GM12878 (cell line): Measurements from ENCODE around the gene GZMB. TPM values are rescaled to one million over a fixed set of nuclear protein-coding genes. Genes with fewer than 3 reads are reported as not detected.

Experiments used
- ATAC-seq: fragments of 200-7000 bp; cut with Tn5 transposase; 3 replicates; pipeline ENCODE4 v1.9.1; 2020; ENCODE audit warnings: mild to moderate bottlenecking, moderate library complexity
- BruUV-seq: library from RNA; stranded (reverse); fragments of 400-500 nt; replicated peaks from 2 replicates; lab custom pipeline; 2021; lab: Mats Ljungman, UMichigan
- CTCF ChIA-PET: fragments of 300-600 bp; sonication (Branson Sonifier 250); formaldehyde crosslinking; extraction: SDS; loops from one replicate; lab custom pipeline; 2021; ENCODE audit warnings: inconsistent platforms; lab: Yijun Ruan, JAX
- POLR2A ChIA-PET: fragments of 350-600 bp; formaldehyde crosslinking; extraction: SDS; loops from one replicate; lab custom pipeline; 2021; ENCODE audit warnings: inconsistent platforms; lab: Charles Lee
- RAD21 ChIA-PET: fragments of 300-600 bp; sonication (Branson Sonifier 250); formaldehyde crosslinking; loops from one replicate; lab custom pipeline; 2023; ENCODE audit warnings: antibody characterized with exemption; ENCODE audit not compliant: unreplicated experiment; lab: Charles Lee
- SMC1A ChIA-PET: fragments of 300-600 bp; sonication (Branson Sonifier 250); formaldehyde crosslinking; loops from one replicate; lab custom pipeline; 2023; ENCODE audit not compliant: unreplicated experiment, uncharacterized antibody; lab: Charles Lee
- DNase-seq: peaks from one replicate; pipeline ENCODE4 v3.0.0-alpha.2; 2011; ENCODE audit warnings: low read depth, low spot score
- FAIRE-seq: peaks from 3 replicates; lab custom pipeline; 2011; peaks lifted over from hg19 to GRCh38; lab: Jason Lieb, UNC
- H2AFZ ChIP-seq: 2 replicates; pipeline ENCODE4 v1.6.0; 2011; ENCODE audit warnings: low read depth, low read length, control low read depth; ENCODE audit not compliant: control insufficient read depth
- H3K27ac ChIP-seq: 2 replicates; pipeline ENCODE4 v1.5.1; 2011; ENCODE audit warnings: control low read depth; ENCODE audit not compliant: control insufficient read depth, insufficient read depth
- H3K27me3 ChIP-seq, 2 experiments: replicated peaks in 1 of 2; 2 replicates each; pipeline versions ENCODE4 v1.6.0 to v1.6.1; 2011; ENCODE audit warnings: low read length in 1 of 2; ENCODE audit not compliant: control insufficient read depth in 2 of 2, insufficient read depth in 2 of 2
- H3K36me3 ChIP-seq, 2 experiments: 2 replicates each; pipeline ENCODE4 v1.5.1; 2011; ENCODE audit warnings: low read length in 1 of 2; ENCODE audit not compliant: control insufficient read depth in 2 of 2, insufficient read depth in 2 of 2
- H3K4me1 ChIP-seq: 2 replicates; pipeline ENCODE4 v1.6.1; 2011; ENCODE audit warnings: mild to moderate bottlenecking, low read length, moderate library complexity, mixed read lengths; ENCODE audit not compliant: control insufficient read depth, insufficient read depth
- H3K4me2 ChIP-seq: 2 replicates; pipeline ENCODE4 v1.6.0; 2011; ENCODE audit warnings: control low read depth; ENCODE audit not compliant: control insufficient read depth, insufficient read depth
- H3K4me3 ChIP-seq: fragments of 200-600 bp; sonication (generic); 2 replicates; pipeline ENCODE4 v1.5.1; 2016
- H3K79me2 ChIP-seq: 2 replicates; pipeline ENCODE4 v1.6.0; 2011; ENCODE audit warnings: low read length; ENCODE audit not compliant: control insufficient read depth, insufficient read depth
- H3K9ac ChIP-seq: 2 replicates; pipeline ENCODE4 v1.8.0; 2011; ENCODE audit warnings: low read length, control low read depth, mixed read lengths; ENCODE audit not compliant: control insufficient read depth, insufficient read depth
- H3K9me3 ChIP-seq: replicated peaks from 3 replicates; pipeline ENCODE4 v1.5.1; 2011; ENCODE audit warnings: mild to moderate bottlenecking, low read length; ENCODE audit not compliant: control insufficient read depth, insufficient read depth
- H4K20me1 ChIP-seq: 2 replicates; pipeline ENCODE4 v1.6.0; 2011; ENCODE audit not compliant: control insufficient read depth, insufficient read depth
- ATF7 ChIP-seq: fragments of 450-650 bp; IDR thresholded peaks from 2 replicates; pipeline ENCODE4 v1.6.1; 2016; ENCODE audit warnings: low read depth, mild to moderate bottlenecking
- EP300 ChIP-seq, 2 experiments: fragments of 150-350 bp in 1 of 2; IDR thresholded peaks; 2 replicates each; pipeline ENCODE4 v1.6.1; 2011 to 2012; ENCODE audit warnings: low read depth in 2 of 2, low read length in 2 of 2, borderline replicate concordance in 1 of 2, improper control_type of control experiment in 1 of 2, inconsistent platforms in 1 of 2; ENCODE audit not compliant: control insufficient read depth in 1 of 2
- JUND ChIP-seq: IDR thresholded peaks from 2 replicates; pipeline ENCODE4 v1.6.1; 2012; ENCODE audit warnings: low read depth, mild to moderate bottlenecking, low read length, improper control_type of control experiment, moderate library complexity
- MEF2B ChIP-seq: fragments of 450-650 bp; IDR thresholded peaks from 2 replicates; pipeline ENCODE4 v1.6.1; 2018; ENCODE audit warnings: mild to moderate bottlenecking, moderate library complexity; ENCODE audit not compliant: partially characterized antibody, poor library complexity, severe bottlenecking
- PAX8 ChIP-seq: fragments of 450-650 bp; IDR thresholded peaks from 2 replicates; pipeline ENCODE4 v1.6.1; 2017; ENCODE audit warnings: mild to moderate bottlenecking, moderate library complexity
- REST ChIP-seq: IDR thresholded peaks from 2 replicates; pipeline ENCODE4 v1.6.1; 2012; ENCODE audit warnings: mild to moderate bottlenecking, low read depth, low read length
- SMAD5 ChIP-seq: IDR thresholded peaks from 2 replicates; pipeline ENCODE4 v1.6.1; 2016; ENCODE audit warnings: antibody characterized with exemption, low read depth
- SPI1 ChIP-seq: IDR thresholded peaks from 2 replicates; pipeline ENCODE4 v1.6.1; 2011; ENCODE audit warnings: low read depth, mild to moderate bottlenecking, low read length, moderate library complexity, borderline replicate concordance; ENCODE audit not compliant: insufficient read depth
- SRF ChIP-seq, 2 experiments: IDR thresholded peaks; 2 replicates each; pipeline ENCODE4 v1.6.1; 2011; ENCODE audit warnings: low read depth in 2 of 2, low read length in 2 of 2, mild to moderate bottlenecking in 1 of 2, moderate library complexity in 1 of 2
- ZNF24 ChIP-seq: fragments of 450-650 bp; IDR thresholded peaks from 2 replicates; pipeline ENCODE4 v1.6.1; 2017; ENCODE audit warnings: antibody characterized with exemption, mild to moderate bottlenecking
- ZZZ3 ChIP-seq: IDR thresholded peaks from 2 replicates; pipeline ENCODE4 v1.6.1; 2011; ENCODE audit warnings: low read depth; ENCODE audit not compliant: control insufficient read depth, insufficient read length
- WGBS: methylation state at CpG from one replicate; pipeline ENCODE4 v1.1.6; 2016; ENCODE audit warnings: low lambda C conversion rate; ENCODE audit not compliant: insufficient replicate concordance, insufficient coverage; ENCODE audit errors: missing lambda C conversion rate; 5-methylcytosine and 5-hydroxymethylcytosine counted together
- in situ Hi-C: fragments of 300-500 bp; cut with MboI; formaldehyde crosslinking; loops from 9 replicates; pipeline ENCODE4 v1.14.3; 2018; ENCODE audit warnings: mixed read lengths
- intact Hi-C: fragments of 100-400 bp; cut with micrococcal nuclease; formaldehyde crosslinking; loops from one replicate; pipeline ENCODE4 v1.14.2; 2022; ENCODE audit not compliant: unreplicated experiment
- polyA plus RNA-seq, 11 experiments: library from polyadenylated mRNA; depleted of rRNA in 4 of 11; unstranded in 6 of 11; stranded (reverse) in 5 of 11; fragments of >200 nt; fragmentation: Nextera tagmentation in 4 of 11; fragmentation: Illumina TruSeq in 1 of 11; extraction: Ambion mirVana in 4 of 11; extraction: Trizol in 1 of 11; gene quantifications; 1 replicate in 1 of 11; 2 replicates in 10 of 11; pipeline versions ENCODE4 v1.2.1 to v1.2.3, GENCODE V29; 2011 to 2016; ENCODE audit warnings: inconsistent platforms in 2 of 11, missing spikeins in 2 of 11, low read depth in 1 of 11
- total RNA-seq, 4 experiments: library from RNA; depleted of rRNA in 3 of 4; stranded (reverse); fragments of >200 nt in 3 of 4; fragmentation: Illumina TruSeq in 1 of 4; extraction: Trizol in 1 of 4; gene quantifications; 2 replicates each; pipeline versions ENCODE4 v1.2.1 to v1.2.3, GENCODE V29; 2013 to 2021
- TF ChIP-seq, protein P1 (sequence below): fragments of 450-650 bp; IDR thresholded peaks from 2 replicates; pipeline ENCODE4 v1.6.1; 2017; ENCODE audit warnings: borderline replicate concordance
- TF ChIP-seq, protein P2 (sequence below): IDR thresholded peaks from 2 replicates; pipeline ENCODE4 v1.6.1; 2012; ENCODE audit warnings: low read length, inconsistent platforms
- TF ChIP-seq, protein P3 (sequence below): fragments of 450-650 bp; IDR thresholded peaks from 2 replicates; pipeline ENCODE4 v1.6.1; 2018; ENCODE audit warnings: borderline replicate concordance, mild to moderate bottlenecking; ENCODE audit not compliant: partially characterized antibody

The GZMB gene
- total and polyA plus RNA-seq, 10 of the 15 experiments (the other 5 are each of a cell fraction or from before 2014, with no cell fraction given), result 0.19 to 0.87 (median 0.38) TPM; not detected in 7

GRCh38 chr14:24607081-24607480 lies 26.9 kb downstream of the GZMB start:
- DNase-seq (no peak), FAIRE-seq (no peak), ATAC-seq (no peak)
- H4K20me1 ChIP-seq, result no peaks in the 10 kb centered on the region
- TF ChIP-seq SMAD5 (no peak), EP300 (IDR thresholded peaks at IDR 0.05; ENCODE audit: borderline replicate concordance in 1 of 2, control insufficient read depth in 1 of 2, low read depth in 2 of 2, low read length in 2 of 2) (no peak), ATF7 (no peak), ZNF24 (no peak), PAX8 (no peak), MEF2B (no peak), SRF (IDR thresholded peaks at IDR 0.05; ENCODE audit: low read depth in 2 of 2, low read length in 2 of 2) (no peak), REST (no peak), JUND (no peak), ZZZ3 (no peak), SPI1 (no peak)
- TF ChIP-seq, protein P1, sequence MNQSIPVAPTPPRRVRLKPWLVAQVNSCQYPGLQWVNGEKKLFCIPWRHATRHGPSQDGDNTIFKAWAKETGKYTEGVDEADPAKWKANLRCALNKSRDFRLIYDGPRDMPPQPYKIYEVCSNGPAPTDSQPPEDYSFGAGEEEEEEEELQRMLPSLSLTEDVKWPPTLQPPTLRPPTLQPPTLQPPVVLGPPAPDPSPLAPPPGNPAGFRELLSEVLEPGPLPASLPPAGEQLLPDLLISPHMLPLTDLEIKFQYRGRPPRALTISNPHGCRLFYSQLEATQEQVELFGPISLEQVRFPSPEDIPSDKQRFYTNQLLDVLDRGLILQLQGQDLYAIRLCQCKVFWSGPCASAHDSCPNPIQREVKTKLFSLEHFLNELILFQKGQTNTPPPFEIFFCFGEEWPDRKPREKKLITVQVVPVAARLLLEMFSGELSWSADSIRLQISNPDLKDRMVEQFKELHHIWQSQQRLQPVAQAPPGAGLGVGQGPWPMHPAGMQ, result no peak
- TF ChIP-seq, protein P2, sequence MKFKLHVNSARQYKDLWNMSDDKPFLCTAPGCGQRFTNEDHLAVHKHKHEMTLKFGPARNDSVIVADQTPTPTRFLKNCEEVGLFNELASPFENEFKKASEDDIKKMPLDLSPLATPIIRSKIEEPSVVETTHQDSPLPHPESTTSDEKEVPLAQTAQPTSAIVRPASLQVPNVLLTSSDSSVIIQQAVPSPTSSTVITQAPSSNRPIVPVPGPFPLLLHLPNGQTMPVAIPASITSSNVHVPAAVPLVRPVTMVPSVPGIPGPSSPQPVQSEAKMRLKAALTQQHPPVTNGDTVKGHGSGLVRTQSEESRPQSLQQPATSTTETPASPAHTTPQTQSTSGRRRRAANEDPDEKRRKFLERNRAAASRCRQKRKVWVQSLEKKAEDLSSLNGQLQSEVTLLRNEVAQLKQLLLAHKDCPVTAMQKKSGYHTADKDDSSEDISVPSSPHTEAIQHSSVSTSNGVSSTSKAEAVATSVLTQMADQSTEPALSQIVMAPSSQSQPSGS, result no peak
- TF ChIP-seq, protein P3, sequence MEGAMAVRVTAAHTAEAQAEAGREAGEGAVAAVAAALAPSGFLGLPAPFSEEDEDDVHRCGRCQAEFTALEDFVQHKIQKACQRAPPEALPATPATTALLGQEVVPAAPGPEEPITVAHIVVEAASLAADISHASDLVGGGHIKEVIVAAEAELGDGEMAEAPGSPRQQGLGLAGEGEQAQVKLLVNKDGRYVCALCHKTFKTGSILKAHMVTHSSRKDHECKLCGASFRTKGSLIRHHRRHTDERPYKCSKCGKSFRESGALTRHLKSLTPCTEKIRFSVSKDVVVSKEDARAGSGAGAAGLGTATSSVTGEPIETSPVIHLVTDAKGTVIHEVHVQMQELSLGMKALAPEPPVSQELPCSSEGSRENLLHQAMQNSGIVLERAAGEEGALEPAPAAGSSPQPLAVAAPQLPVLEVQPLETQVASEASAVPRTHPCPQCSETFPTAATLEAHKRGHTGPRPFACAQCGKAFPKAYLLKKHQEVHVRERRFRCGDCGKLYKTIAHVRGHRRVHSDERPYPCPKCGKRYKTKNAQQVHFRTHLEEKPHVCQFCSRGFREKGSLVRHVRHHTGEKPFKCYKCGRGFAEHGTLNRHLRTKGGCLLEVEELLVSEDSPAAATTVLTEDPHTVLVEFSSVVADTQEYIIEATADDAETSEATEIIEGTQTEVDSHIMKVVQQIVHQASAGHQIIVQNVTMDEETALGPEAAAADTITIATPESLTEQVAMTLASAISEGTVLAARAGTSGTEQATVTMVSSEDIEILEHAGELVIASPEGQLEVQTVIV, result no peak
- in situ Hi-C loops (loop anchor here (5.0 kb wide), 1 partner anchor 70 kb away; no protein-coding TSS in a partner anchor), intact Hi-C loops (loop anchor here (10.0 kb wide), 1 partner anchor 122 kb away; no protein-coding TSS in a partner anchor)
- no peak overlapping the region for H3K4me3 ChIP-seq
- H3K27ac ChIP-seq, result no peak overlapping the region
- H3K4me1 ChIP-seq, result peaks cover 12% of the 10 kb centered on the region
- 38% methylated on average over 4 of the region's 4 CpGs for WGBS
- H3K9ac ChIP-seq, result no peak overlapping the region
- SMC1A ChIA-PET, result interaction anchor here (1.3 kb wide), 1 partner anchor 66 kb away, joined by 4 read pairs; no protein-coding TSS in a partner anchor
- no peaks in the 10 kb centered on the region for H3K36me3 ChIP-seq
- no TSS peak for BruUV-seq
- H3K4me2 ChIP-seq, result no peak overlapping the region
- H3K9me3 ChIP-seq, result no peaks in the 10 kb centered on the region
- RAD21 ChIA-PET, result interaction anchor here (0.6 kb wide), 1 partner anchor 68 kb away, joined by 3 read pairs; no protein-coding TSS in a partner anchor
- no peak overlapping the region; the same call in 1 of the 2 replicates for H2AFZ ChIP-seq
- POLR2A ChIA-PET, result no interaction called here
- H3K79me2 ChIP-seq, result no peaks in the 10 kb centered on the region
- H3K27me3 ChIP-seq, result no peaks in the 10 kb centered on the region
- CTCF ChIA-PET, result interaction anchor here (0.6 to 5.0 kb wide), 7 partner anchors 59 to 794 kb away, joined by 3 to 41 read pairs (median 10); no protein-coding TSS in a partner anchor
